Spleen (tissue), 11 donors: ENCODE measurements around the gene MBLAC1. TPM values are rescaled to one million over a fixed set of nuclear protein-coding genes. Genes with fewer than 3 reads are reported as not detected.
A peak's percentile ranks its signal among the peaks of the same experiment; 100 is the strongest.

Source experiments
- DNase-seq: peaks from one replicate; pipeline ENCODE4 v3.0.0-alpha.2; 2020
- H3K27ac ChIP-seq, 8 donors: fragments of 200-600 bp; sonication (generic) in 7 of 8; 1 replicate in 4 of 8; 2 replicates in 4 of 8; pipeline versions ENCODE4 v1.5.0 to v1.8.0; 2016 to 2021; ENCODE audit warnings: inconsistent platforms in 4 of 8, mild to moderate bottlenecking in 4 of 8, moderate library complexity in 1 of 8
- H3K27me3 ChIP-seq, 7 donors: fragments of 200-600 bp; sonication (generic) in 6 of 7; replicated peaks in 1 of 7; 1 replicate in 4 of 7; 2 replicates in 3 of 7; pipeline versions ENCODE4 v1.5.0 to v1.8.0; 2016 to 2021; ENCODE audit warnings: inconsistent platforms in 3 of 7, mild to moderate bottlenecking in 1 of 7
- H3K36me3 ChIP-seq, 6 donors: fragments of 200-600 bp; sonication (generic) in 5 of 6; 1 replicate in 4 of 6; 2 replicates in 2 of 6; pipeline versions ENCODE4 v1.5.0 to v1.8.0; 2016 to 2021; ENCODE audit warnings: inconsistent platforms in 2 of 6
- H3K4me1 ChIP-seq, 6 donors: fragments of 200-600 bp; sonication (generic) in 5 of 6; 1 replicate in 3 of 6; 2 replicates in 3 of 6; pipeline versions ENCODE4 v1.5.0 to v1.8.0; 2016 to 2021; ENCODE audit warnings: inconsistent platforms in 3 of 6
- H3K4me3 ChIP-seq, 8 donors: fragments of 200-600 bp; sonication (generic) in 7 of 8; 1 replicate in 4 of 8; 2 replicates in 4 of 8; pipeline versions ENCODE4 v1.5.0 to v1.8.0; 2016 to 2021; ENCODE audit warnings: inconsistent platforms in 4 of 8, mild to moderate bottlenecking in 4 of 8, moderate library complexity in 2 of 8
- H3K9me3 ChIP-seq, 8 donors: fragments of 200-600 bp; sonication (generic) in 7 of 8; 1 replicate in 4 of 8; 2 replicates in 4 of 8; pipeline versions ENCODE4 v1.5.0 to v1.8.0; 2016 to 2021; ENCODE audit warnings: inconsistent platforms in 4 of 8
- POLR2A ChIP-seq, 3 donors: fragments of 450-650 bp; IDR thresholded peaks; one replicate each; pipeline ENCODE4 v1.5.1; 2017; ENCODE audit warnings: antibody characterized with exemption in 3 of 3, mild to moderate bottlenecking in 1 of 3
- POLR2AphosphoS5 ChIP-seq, 3 donors: sonication (generic); formaldehyde crosslinking; IDR thresholded peaks; one replicate each; pipeline ENCODE4 v1.5.1; 2017; ENCODE audit warnings: antibody characterized with exemption in 3 of 3
- WGBS, 5 donors: extraction: QIAGEN DNeasy Blood & Tissue Kit in 3 of 5; methylation state at CpG; one replicate each; pipeline versions ENCODE4 v1.1.5 to v1.1.7; 2013 to 2018; 5-methylcytosine and 5-hydroxymethylcytosine counted together
- intact Hi-C: fragments of 100-400 bp; cut with DNase I; formaldehyde crosslinking; loops from one replicate; pipeline ENCODE4 v1.15.0; 2023; ENCODE audit warnings: low total_unique reads
- polyA plus RNA-seq, 3 donors: library from polyadenylated mRNA; stranded (reverse); fragments of 200-250 nt; gene quantifications; one replicate each; pipeline ENCODE4 v1.2.1, GENCODE V29; 2013
- total RNA-seq, 7 donors: library from RNA; depleted of rRNA in 3 of 7; stranded (reverse); fragments of >200 nt in 3 of 7; fragmentation: NEBNext Ultra II Directional in 4 of 7; extraction: Animal tissue kit (Norgen Biotek cat#: 25700) in 4 of 7; gene quantifications; one replicate each; pipeline versions ENCODE4 v1.1.0 to v1.2.1, GENCODE V29; 2016 to 2021
- TF ChIP-seq, protein P1 (sequence below), 11 experiments: fragments of 200-600 bp in 7 of 11; fragments of 450-650 bp in 4 of 11; sonication (generic) in 4 of 11; IDR thresholded peaks in 8 of 11; conservative IDR thresholded peaks in 3 of 11; 1 replicate in 7 of 11; 2 replicates in 4 of 11; pipeline versions ENCODE4 v1.4.0 to v1.8.0; 2016 to 2021; ENCODE audit warnings: antibody characterized with exemption in 11 of 11, inconsistent platforms in 4 of 11, mild to moderate bottlenecking in 1 of 11
- donor health status: healthy with polysubstance abuse.
- donor health status: DM: no; HTN: no; CAD: no; lungs with moderate emphysema.
- donor health status: DM: no; HTN: no; CAD: no.
- donor health status: Bipolar disorder and iron deficiency.
- donor health status: healthy.
- donor health status: DM: no; HTN: no; CAD: no.
- donor health status: DM: yes; HTN: yes; CAD: no.

The MBLAC1 gene
- total and polyA plus RNA-seq, 10 donors, result 1.7 to 4.4 (median 2.2) TPM

DNA sequence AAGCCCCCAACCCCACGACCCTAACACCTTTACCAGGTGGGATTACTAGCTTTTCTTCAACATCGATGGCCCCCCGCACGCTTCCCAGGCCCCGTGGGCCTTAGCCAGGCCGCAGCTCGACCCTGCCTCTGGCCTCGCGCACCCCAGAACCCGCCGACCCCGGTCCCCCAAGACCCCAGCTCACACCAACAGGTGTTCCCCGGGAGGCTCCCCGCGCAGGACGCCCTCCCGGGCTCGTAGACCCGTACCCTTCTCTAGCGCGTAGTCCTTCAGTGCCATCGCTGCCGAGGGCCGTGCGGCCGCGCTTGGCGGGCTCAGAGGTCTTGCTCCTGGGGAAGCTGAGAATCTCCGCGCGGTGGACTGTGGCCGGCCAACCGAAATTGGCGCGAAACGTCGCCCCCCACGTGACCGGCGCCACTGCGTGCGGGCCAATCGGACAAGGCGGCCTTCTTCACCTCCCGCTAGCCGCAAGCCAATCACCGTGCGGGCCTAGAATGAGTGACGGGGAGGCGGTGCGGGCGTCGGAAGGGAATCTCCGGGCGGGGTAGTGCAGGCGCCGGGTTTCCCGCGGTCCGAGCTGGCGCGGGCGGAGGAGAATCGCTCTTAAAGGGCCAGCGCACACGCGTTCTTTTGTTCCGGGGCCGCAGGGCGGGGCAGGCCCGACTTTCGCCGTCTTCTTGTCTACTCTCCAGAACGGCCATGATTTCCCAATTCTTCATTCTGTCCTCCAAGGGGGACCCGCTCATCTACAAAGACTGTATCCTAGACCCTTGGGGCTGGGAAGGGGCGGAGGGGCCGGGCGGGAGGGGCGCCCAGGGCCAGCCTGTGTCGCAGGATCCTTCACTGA is 25.5 kb upstream of the MBLAC1 start, which contains the start of the genes AP4M1 and MCM7:
Gene AP4M1, plus strand, starts transcription at position 628 of the 847 bp plus-strand sequence. Its CDS starts 72 bp downstream, at position 700.
Gene MCM7, minus strand, starts transcription at position 382 of the 847 bp plus-strand sequence. Its CDS starts 103 bp downstream, at position 279.
- Histone ChIP-seq H3K36me3 (peaks cover 0 to 69% (median 40%) of the 10 kb centered on the region in 6 donors), H3K4me1 (peaks cover 13 to 38% (median 32%) of the 10 kb centered on the region in 6 donors), H3K27ac (peak within 1 kb of the TSS; percentile 79 to 97 (median 93)), H3K9me3 (no peaks in the 10 kb centered on the region), H3K4me3 (peak within 1 kb of the TSS; percentile 58 to 99 (median 90)), H3K27me3 (no peaks in the 10 kb centered on the region)
- WGBS, 5 donors, result 0 to 1% (median 1%) methylated on average over 37 to 80 of the region's 80 CpGs
- TF ChIP-seq POLR2A (IDR thresholded peaks at IDR 0.05) (no peak), POLR2AphosphoS5 (IDR thresholded peaks at IDR 0.05) (peak; percentile 71 to 89 (median 86))
- TF ChIP-seq, protein P1, sequence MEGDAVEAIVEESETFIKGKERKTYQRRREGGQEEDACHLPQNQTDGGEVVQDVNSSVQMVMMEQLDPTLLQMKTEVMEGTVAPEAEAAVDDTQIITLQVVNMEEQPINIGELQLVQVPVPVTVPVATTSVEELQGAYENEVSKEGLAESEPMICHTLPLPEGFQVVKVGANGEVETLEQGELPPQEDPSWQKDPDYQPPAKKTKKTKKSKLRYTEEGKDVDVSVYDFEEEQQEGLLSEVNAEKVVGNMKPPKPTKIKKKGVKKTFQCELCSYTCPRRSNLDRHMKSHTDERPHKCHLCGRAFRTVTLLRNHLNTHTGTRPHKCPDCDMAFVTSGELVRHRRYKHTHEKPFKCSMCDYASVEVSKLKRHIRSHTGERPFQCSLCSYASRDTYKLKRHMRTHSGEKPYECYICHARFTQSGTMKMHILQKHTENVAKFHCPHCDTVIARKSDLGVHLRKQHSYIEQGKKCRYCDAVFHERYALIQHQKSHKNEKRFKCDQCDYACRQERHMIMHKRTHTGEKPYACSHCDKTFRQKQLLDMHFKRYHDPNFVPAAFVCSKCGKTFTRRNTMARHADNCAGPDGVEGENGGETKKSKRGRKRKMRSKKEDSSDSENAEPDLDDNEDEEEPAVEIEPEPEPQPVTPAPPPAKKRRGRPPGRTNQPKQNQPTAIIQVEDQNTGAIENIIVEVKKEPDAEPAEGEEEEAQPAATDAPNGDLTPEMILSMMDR (IDR thresholded peaks at IDR 0.05 in 8 of 11, conservative IDR thresholded peaks at IDR 0.05 in 3 of 11), result peak in 1 of 11 experiments; percentile 35
- DNase-seq, result peak; percentile 100
- intact Hi-C loops, result no loop called here

DNA sequence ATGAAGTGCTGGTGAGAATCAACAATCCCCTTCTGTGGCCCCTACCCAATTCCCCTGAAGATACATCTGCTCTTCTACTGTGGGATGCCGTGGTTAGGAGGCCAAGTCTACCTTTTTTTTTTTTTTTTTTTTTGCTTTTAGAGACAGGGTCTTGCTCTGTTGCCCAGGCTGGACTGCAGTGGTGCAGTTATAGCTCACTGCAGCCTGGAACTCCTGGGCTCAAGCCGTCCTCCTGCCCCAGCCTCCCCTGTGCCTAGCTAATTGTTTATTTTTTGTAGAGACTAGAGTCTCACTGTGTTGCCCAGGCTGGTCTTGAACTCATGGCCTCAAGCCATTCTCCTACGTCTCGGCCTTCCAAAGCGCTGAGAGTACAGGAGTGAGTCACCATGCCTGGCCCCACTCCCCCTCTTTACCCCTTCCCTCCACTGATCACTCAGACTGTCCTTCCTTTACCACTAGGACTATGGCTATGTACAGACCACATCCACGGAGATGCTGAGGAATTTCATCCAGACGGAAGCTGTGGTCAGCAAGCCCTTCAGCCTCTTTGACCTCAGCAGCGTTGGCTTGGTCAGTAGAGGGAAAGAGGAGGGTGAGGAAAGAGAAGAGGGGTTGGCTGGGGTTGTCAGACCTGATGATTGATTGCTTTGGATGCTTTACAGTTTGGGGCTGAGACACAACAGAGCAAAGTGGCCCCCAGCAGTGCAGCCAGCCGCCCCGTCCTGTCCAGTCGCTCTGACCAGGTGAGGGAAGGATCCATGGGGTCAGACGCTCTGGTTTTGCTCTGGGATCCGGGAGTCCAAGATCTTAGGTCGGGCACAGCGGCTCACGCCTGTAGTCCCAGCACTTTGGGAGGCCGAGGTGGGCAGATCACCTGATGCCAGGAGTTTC is 23.6 kb upstream of the MBLAC1 start:
- intact Hi-C loops, result no loop called here
- DNase-seq, result no peak
- TF ChIP-seq, protein P1 (IDR thresholded peaks at IDR 0.05 in 8 of 11, conservative IDR thresholded peaks at IDR 0.05 in 3 of 11), result no peak
- TF ChIP-seq POLR2A (IDR thresholded peaks at IDR 0.05) (no peak), POLR2AphosphoS5 (IDR thresholded peaks at IDR 0.05) (no peak)
- Histone ChIP-seq H3K9me3 (no peaks in the 10 kb centered on the region), H3K27ac (no peak overlapping the region), H3K27me3 (no peaks in the 10 kb centered on the region), H3K4me3 (peak overlapping the region in 1 of 8 donors; percentile 99), H3K4me1 (peaks cover 13 to 36% (median 30%) of the 10 kb centered on the region in 6 donors), H3K36me3 (peaks cover 0 to 69% (median 38%) of the 10 kb centered on the region in 6 donors)
- 91 to 94% (median 92%) methylated on average over 17 of the region's 17 CpGs for WGBS, 5 donors

DNA sequence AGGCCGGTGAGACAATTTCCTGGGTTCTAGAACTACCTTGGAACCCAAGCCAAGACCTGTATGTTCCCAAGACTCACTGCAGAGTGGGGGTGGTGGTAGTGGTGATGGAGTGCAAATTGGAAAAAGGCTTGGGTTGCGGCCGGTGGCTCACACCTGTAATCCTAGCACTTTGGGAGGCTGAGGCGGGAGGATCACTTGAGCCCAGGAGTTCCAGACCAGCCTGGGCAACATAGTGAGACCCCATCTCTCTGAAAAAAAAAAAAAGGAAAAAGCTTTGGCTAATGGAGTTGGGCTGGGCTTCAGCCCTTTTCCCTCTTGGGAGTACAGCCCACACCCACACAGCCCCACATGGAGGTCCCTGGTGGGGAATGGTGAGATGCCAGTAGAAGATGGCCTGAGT is 21.2 kb upstream of the MBLAC1 start:
- 91 to 97% (median 93%) methylated on average over 4 of the region's 4 CpGs for WGBS, 5 donors
- intact Hi-C loops, result no loop called here
- H3K27ac ChIP-seq, result no peak overlapping the region
- H3K9me3 ChIP-seq, result no peaks in the 10 kb centered on the region
- DNase-seq, result no peak
- TF ChIP-seq POLR2A (IDR thresholded peaks at IDR 0.05) (no peak), POLR2AphosphoS5 (IDR thresholded peaks at IDR 0.05) (no peak)
- TF ChIP-seq, protein P1 (IDR thresholded peaks at IDR 0.05 in 8 of 11, conservative IDR thresholded peaks at IDR 0.05 in 3 of 11), result no peak
- no peaks in the 10 kb centered on the region for H3K27me3 ChIP-seq
- H3K4me3 ChIP-seq, result no peak overlapping the region
- peaks cover 0 to 76% (median 49%) of the 10 kb centered on the region in 6 donors for H3K36me3 ChIP-seq
- H3K4me1 ChIP-seq, result peaks cover 0 to 16% (median 11%) of the 10 kb centered on the region in 6 donors
